OCI-LY3 (cell line): ENCODE results near the gene MSANTD3.

ENCODE experiments used
- CTCF ChIP-seq: fragments of 200-600, 300-600 bp; sonication (generic); IDR thresholded peaks from 2 replicates; pipeline ENCODE4 v1.5.1; 2014; ENCODE audit warnings: antibody characterized with exemption, low read length, low read depth
- EZH2phosphoT487 ChIP-seq: fragments of 200-600 bp; shearing (Covaris generic); IDR thresholded peaks from 2 replicates; pipeline ENCODE4 v1.6.1; 2018; ENCODE audit warnings: antibody characterized with exemption, mixed run types, low read depth

DNA sequence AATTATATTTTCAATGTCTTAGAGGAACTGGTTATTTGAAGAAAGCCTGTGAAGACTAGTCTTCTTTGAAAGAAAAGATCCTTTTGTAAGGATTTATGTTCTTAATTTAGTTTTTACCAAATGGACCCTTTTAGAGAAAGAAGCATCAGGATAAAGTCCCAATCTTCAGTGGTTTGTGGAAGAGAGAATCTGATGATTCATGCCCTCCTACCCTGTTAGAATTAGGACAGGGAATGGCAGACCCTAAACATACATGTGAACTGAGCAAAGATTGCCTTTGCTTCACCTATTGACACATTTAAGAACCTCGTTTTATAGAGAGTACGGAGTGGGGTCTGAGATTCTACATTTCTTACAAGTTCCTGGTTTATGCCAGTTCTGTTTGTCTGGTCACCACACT lies 26.0 kb downstream of the MSANTD3 start:
- TF ChIP-seq CTCF, result no peak
- no peak for TF ChIP-seq EZH2phosphoT487
